ENCODE data around the gene SHROOM3.

Gene SHROOM3

GRCh38 chr4:76674983-76675382 is 240.0 kb downstream of the SHROOM3 start:
- no peaks in the 10 kb centered on the region for H3K4me1 Mint-ChIP-seq
- no peaks in the 10 kb centered on the region for H3K9me3 Mint-ChIP-seq
- no peaks in the 10 kb centered on the region for H3K36me3 Mint-ChIP-seq (ENCODE audit: low read depth)
- H3K4me3 Mint-ChIP-seq: no peak overlapping the region
- TF ChIP-seq, protein P1, sequence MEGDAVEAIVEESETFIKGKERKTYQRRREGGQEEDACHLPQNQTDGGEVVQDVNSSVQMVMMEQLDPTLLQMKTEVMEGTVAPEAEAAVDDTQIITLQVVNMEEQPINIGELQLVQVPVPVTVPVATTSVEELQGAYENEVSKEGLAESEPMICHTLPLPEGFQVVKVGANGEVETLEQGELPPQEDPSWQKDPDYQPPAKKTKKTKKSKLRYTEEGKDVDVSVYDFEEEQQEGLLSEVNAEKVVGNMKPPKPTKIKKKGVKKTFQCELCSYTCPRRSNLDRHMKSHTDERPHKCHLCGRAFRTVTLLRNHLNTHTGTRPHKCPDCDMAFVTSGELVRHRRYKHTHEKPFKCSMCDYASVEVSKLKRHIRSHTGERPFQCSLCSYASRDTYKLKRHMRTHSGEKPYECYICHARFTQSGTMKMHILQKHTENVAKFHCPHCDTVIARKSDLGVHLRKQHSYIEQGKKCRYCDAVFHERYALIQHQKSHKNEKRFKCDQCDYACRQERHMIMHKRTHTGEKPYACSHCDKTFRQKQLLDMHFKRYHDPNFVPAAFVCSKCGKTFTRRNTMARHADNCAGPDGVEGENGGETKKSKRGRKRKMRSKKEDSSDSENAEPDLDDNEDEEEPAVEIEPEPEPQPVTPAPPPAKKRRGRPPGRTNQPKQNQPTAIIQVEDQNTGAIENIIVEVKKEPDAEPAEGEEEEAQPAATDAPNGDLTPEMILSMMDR (IDR thresholded peaks at IDR 0.05; ENCODE audit: unreplicated experiment in 3 of 3): no peak
- H3K27me3 Mint-ChIP-seq (ENCODE audit: low read depth): no peaks in the 10 kb centered on the region
- H3K27ac Mint-ChIP-seq: no peak overlapping the region

DNA sequence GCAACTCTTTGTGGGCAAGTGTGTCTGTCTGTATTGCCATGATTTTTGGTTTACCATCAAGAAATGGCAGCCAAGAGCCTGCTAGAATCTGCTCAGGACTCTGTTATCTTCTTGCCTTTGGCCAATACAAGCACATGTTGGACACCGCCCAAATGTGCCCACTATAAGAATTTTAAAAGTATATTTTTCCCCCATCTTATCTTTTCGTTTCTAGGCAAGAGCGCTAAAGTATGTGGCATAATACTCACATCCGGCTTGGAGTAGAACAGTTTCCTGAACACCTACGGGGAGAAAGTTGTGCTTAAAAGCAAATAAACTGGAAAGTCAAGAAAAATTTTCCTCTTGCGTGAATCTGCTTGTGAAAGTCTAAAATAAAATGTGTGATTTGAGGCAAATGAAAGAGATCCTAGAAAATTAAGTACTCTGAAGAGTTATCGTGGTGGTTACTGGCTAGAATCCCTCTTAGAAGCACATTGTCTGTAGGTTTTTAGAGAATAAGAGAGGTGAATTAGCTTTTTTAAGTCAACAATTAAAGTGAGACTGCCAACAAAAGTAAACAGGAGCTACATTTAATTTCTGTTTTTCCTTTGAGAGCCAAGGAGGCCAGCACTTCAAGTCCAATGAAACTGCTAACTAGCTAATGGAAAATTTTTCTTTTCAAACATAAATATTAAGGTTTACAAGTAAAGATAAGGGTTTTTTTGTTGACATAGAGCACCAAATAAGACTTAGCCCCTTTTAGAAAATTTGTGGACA is 242.7 kb downstream of the SHROOM3 start:
- no peak overlapping the region for H3K27ac Mint-ChIP-seq
- no peaks in the 10 kb centered on the region for H3K27me3 Mint-ChIP-seq (ENCODE audit: low read depth)
- TF ChIP-seq, protein P1 (IDR thresholded peaks at IDR 0.05; ENCODE audit: unreplicated experiment in 3 of 3): no peak
- H3K4me3 Mint-ChIP-seq: no peak overlapping the region
- H3K36me3 Mint-ChIP-seq (ENCODE audit: low read depth): peaks cover 4% of the 10 kb centered on the region
- H3K4me1 Mint-ChIP-seq: peaks cover 11% of the 10 kb centered on the region
- no peaks in the 10 kb centered on the region for H3K9me3 Mint-ChIP-seq

DNA sequence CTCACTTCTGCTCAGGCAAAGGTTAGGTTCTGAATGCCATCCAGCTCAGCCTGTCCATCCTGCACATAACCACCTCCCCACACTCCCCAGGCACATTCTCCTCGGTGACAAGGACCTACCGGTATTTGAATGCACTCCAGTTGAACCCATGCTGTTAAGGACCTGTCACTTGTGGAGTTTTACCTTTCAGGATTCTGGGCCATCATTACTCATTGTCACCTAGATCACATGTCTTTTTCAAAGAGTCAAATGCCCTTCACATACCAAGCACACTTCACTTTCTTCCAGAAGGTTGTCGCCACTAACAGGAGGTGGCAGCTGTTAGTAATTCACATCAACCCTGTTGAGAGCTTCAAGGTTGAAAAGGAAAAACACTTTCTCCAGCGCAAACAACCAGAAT is 244.7 kb downstream of the SHROOM3 start:
- Mint-ChIP-seq H3K27me3 (ENCODE audit: low read depth) (no peaks in the 10 kb centered on the region), H3K9me3 (no peaks in the 10 kb centered on the region), H3K4me1 (peaks cover 11% of the 10 kb centered on the region), H3K4me3 (no peak overlapping the region), H3K36me3 (ENCODE audit: low read depth) (peaks cover 4% of the 10 kb centered on the region), H3K27ac (no peak overlapping the region)
- TF ChIP-seq, protein P1 (IDR thresholded peaks at IDR 0.05; ENCODE audit: unreplicated experiment in 3 of 3): no peak

DNA sequence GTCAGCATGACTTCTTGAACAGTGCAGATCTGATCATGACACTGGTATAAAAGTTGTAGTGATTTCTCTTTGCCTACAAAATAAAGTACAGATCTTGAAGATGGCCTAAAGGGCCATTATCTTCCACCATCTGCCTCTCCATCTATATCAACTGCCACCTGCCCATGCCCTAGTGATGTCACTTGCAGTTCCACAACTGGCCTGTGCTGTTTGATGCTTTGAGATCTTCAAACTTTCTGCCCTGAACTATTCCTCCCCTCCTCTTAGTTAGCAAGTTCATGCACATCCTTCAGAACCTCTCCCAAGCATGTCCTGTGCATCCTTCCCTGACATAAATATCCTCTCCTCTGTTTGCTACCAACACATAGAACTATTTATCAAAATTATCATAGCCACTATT is 245.9 kb downstream of the SHROOM3 start:
- Mint-ChIP-seq H3K27ac (no peak overlapping the region), H3K9me3 (no peaks in the 10 kb centered on the region), H3K36me3 (ENCODE audit: low read depth) (peaks cover 4% of the 10 kb centered on the region), H3K27me3 (ENCODE audit: low read depth) (no peaks in the 10 kb centered on the region), H3K4me1 (peaks cover 11% of the 10 kb centered on the region), H3K4me3 (no peak overlapping the region)
- TF ChIP-seq, protein P1 (IDR thresholded peaks at IDR 0.05; ENCODE audit: unreplicated experiment in 3 of 3): no peak

DNA sequence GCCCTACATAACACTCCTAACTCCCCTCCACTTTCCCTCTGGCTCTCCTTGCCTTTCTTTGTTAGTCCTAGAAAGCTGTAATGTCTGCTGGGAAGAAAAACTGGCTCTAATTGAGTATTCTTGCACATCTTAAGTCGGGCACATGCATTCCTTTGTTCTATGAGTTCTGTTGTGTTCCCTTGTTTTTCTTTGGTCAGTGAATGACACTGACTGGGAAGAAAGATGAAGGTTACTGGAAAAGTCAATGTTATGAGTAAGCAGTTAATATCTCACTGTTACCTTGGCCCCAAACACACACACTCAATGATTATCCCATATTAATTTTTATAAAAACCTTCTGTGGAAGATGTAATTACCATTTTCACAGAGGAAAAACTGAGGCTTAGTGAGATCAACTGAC is 247.0 kb downstream of the SHROOM3 start:
- H3K27me3 Mint-ChIP-seq (ENCODE audit: low read depth): no peaks in the 10 kb centered on the region
- H3K27ac Mint-ChIP-seq: no peak overlapping the region
- TF ChIP-seq, protein P1 (IDR thresholded peaks at IDR 0.05; ENCODE audit: unreplicated experiment in 3 of 3): no peak
- no peak overlapping the region for H3K4me3 Mint-ChIP-seq
- no peaks in the 10 kb centered on the region for H3K9me3 Mint-ChIP-seq
- peaks cover 4% of the 10 kb centered on the region for H3K36me3 Mint-ChIP-seq (ENCODE audit: low read depth)
- H3K4me1 Mint-ChIP-seq: peaks cover 11% of the 10 kb centered on the region

GRCh38 chr4:76683144-76683543 is 248.1 kb downstream of the SHROOM3 start:
- H3K9me3 Mint-ChIP-seq: no peaks in the 10 kb centered on the region
- H3K36me3 Mint-ChIP-seq (ENCODE audit: low read depth): peaks cover 4% of the 10 kb centered on the region
- H3K27me3 Mint-ChIP-seq (ENCODE audit: low read depth): no peaks in the 10 kb centered on the region
- peaks cover 21% of the 10 kb centered on the region for H3K4me1 Mint-ChIP-seq
- TF ChIP-seq, protein P1 (IDR thresholded peaks at IDR 0.05; ENCODE audit: unreplicated experiment in 3 of 3): no peak
- no peak overlapping the region for H3K4me3 Mint-ChIP-seq
- no peak overlapping the region for H3K27ac Mint-ChIP-seq

Data from nephron (organoid).